ENCODE measurements around the gene TRIM6. TPM values are rescaled to one million over a fixed set of nuclear protein-coding genes. Genes with fewer than 3 reads are reported as not detected.

Gene TRIM6, protein sequence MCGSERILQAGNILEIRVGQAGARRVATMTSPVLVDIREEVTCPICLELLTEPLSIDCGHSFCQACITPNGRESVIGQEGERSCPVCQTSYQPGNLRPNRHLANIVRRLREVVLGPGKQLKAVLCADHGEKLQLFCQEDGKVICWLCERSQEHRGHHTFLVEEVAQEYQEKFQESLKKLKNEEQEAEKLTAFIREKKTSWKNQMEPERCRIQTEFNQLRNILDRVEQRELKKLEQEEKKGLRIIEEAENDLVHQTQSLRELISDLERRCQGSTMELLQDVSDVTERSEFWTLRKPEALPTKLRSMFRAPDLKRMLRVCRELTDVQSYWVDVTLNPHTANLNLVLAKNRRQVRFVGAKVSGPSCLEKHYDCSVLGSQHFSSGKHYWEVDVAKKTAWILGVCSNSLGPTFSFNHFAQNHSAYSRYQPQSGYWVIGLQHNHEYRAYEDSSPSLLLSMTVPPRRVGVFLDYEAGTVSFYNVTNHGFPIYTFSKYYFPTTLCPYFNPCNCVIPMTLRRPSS
- total RNA-seq: 1 to 10 TPM; 1.8 to 3.4 (median 2.5) TPM

- Histone ChIP-seq H3K4me1 (peaks cover 4 to 44% (median 33%) of the 10 kb centered on the region in 4 donors), H3K9me3 (no peaks in the 10 kb centered on the region), H3K27me3 (no peaks in the 10 kb centered on the region), H3K27ac (replicated peaks in 1 of 4) (peak within 1 kb of the TSS; percentile 69 to 78 (median 73)), H3K4me3 (peak within 1 kb of the TSS; percentile 45 to 64 (median 60)), H3K36me3 (no peaks in the 10 kb centered on the region)
- intact Hi-C loops (cut with DNase I): no loop called here
- no peak for DNase-seq (ENCODE audit: extremely low spot score)
- 7% methylated on average over 10 of the region's 20 CpGs for WGBS
- TF ChIP-seq EP300 (IDR thresholded peaks at IDR 0.05): no peak
- peak in 1 of 2 donors; percentile 30 for TF ChIP-seq POLR2AphosphoS5 (IDR thresholded peaks at IDR 0.05)
Measured at GRCh38 chr11:5596607-5597201, at the start of gene TRIM6. TSS of gene TRIM6 (plus strand) at chr11:5596637. CDS start at chr11:5596898, 261 bp downstream.

GRCh38 chr11:5547982-5548381 lies 48.5 kb upstream of the TRIM6 start:
- Histone ChIP-seq H3K9me3 (no peaks in the 10 kb centered on the region), H3K4me3 (no peak overlapping the region), H3K27ac (replicated peaks in 1 of 4) (no peak overlapping the region), H3K27me3 (no peaks in the 10 kb centered on the region), H3K4me1 (no peaks in the 10 kb centered on the region), H3K36me3 (no peaks in the 10 kb centered on the region)
- WGBS: 90% methylated on average over 1 of the region's 1 CpG
- intact Hi-C loops (cut with DNase I): no loop called here
- DNase-seq (ENCODE audit: extremely low spot score): no peak
- TF ChIP-seq POLR2AphosphoS5 (IDR thresholded peaks at IDR 0.05) (no peak), EP300 (IDR thresholded peaks at IDR 0.05) (no peak), POLR2A (IDR thresholded peaks at IDR 0.05; ENCODE audit: low read depth) (no peak)
- TF ChIP-seq, protein P1, sequence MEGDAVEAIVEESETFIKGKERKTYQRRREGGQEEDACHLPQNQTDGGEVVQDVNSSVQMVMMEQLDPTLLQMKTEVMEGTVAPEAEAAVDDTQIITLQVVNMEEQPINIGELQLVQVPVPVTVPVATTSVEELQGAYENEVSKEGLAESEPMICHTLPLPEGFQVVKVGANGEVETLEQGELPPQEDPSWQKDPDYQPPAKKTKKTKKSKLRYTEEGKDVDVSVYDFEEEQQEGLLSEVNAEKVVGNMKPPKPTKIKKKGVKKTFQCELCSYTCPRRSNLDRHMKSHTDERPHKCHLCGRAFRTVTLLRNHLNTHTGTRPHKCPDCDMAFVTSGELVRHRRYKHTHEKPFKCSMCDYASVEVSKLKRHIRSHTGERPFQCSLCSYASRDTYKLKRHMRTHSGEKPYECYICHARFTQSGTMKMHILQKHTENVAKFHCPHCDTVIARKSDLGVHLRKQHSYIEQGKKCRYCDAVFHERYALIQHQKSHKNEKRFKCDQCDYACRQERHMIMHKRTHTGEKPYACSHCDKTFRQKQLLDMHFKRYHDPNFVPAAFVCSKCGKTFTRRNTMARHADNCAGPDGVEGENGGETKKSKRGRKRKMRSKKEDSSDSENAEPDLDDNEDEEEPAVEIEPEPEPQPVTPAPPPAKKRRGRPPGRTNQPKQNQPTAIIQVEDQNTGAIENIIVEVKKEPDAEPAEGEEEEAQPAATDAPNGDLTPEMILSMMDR (IDR thresholded peaks at IDR 0.05): no peak

GRCh38 chr11:5548440-5548839 lies 48.0 kb upstream of the TRIM6 start, which contains the start of gene OR52H1:
TSS of gene OR52H1 (minus strand) at chr11:5548540. CDS start at chr11:5545505, 3,035 bp downstream.
- no peaks in the 10 kb centered on the region for H3K36me3 ChIP-seq
- intact Hi-C loops (cut with DNase I): no loop called here

DNA sequence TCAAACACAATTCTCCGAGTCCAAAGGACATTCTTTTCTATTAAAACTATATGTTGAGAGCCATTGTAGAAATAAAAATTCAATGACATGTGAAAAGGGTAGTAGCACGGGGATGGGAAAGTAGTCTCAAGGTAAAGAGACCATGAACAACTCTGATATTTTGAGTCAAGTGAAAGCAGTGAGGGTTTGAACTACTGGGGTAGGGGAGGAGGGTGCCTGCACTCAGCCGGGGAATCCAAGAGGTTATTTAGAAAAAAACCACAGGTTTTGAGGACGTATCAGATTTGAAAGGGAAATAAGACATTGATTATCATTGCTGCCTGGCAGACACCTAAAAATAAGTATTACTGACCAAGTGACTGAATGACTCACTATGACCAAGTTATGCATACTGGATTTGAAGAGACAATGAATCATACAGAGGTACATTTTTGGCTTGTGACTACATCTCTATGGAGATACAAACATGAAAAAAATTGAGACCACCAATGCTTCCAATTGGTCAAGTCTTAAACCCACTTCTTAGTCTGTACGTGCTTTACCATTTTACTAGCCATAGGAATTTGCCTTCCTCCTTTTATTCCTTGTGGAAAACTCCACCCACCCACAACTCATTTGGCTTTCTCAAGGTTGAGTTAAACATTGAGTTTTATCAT lies 45.9 kb upstream of the TRIM6 start:
- H3K4me1 ChIP-seq: no peaks in the 10 kb centered on the region
- 64% methylated on average over 5 of the region's 5 CpGs for WGBS
- intact Hi-C loops (cut with DNase I): no loop called here

More at GRCh38 chr11:5548440-5548839, 48.0 kb upstream of the TRIM6 start, which contains the start of gene OR52H1:
- Histone ChIP-seq H3K27ac (replicated peaks in 1 of 4) (no peak within 1 kb of the TSS), H3K27me3 (no peaks in the 10 kb centered on the region), H3K4me1 (no peaks in the 10 kb centered on the region), H3K4me3 (no peak within 1 kb of the TSS), H3K9me3 (no peaks in the 10 kb centered on the region)
- TF ChIP-seq EP300 (IDR thresholded peaks at IDR 0.05) (no peak), POLR2AphosphoS5 (IDR thresholded peaks at IDR 0.05) (no peak), POLR2A (IDR thresholded peaks at IDR 0.05; ENCODE audit: low read depth) (no peak)
- TF ChIP-seq, protein P1 (IDR thresholded peaks at IDR 0.05): no peak
- DNase-seq (ENCODE audit: extremely low spot score): no peak
- 50% methylated on average over 1 of the region's 1 CpG for WGBS

More for the DNA sequence above, 45.9 kb upstream of the TRIM6 start:
- Histone ChIP-seq H3K4me3 (no peak overlapping the region), H3K27me3 (no peaks in the 10 kb centered on the region), H3K27ac (replicated peaks in 1 of 4) (no peak overlapping the region), H3K9me3 (no peaks in the 10 kb centered on the region), H3K36me3 (no peaks in the 10 kb centered on the region)
- no peak for DNase-seq (ENCODE audit: extremely low spot score)
- TF ChIP-seq POLR2A (IDR thresholded peaks at IDR 0.05; ENCODE audit: low read depth): no peak
- TF ChIP-seq, protein P1 (IDR thresholded peaks at IDR 0.05): no peak
- TF ChIP-seq EP300 (IDR thresholded peaks at IDR 0.05): no peak
- TF ChIP-seq POLR2AphosphoS5 (IDR thresholded peaks at IDR 0.05): no peak

Data from esophagus muscularis mucosa (tissue), 4 donors.